Colonic mucosa (tissue), 4 donors: ENCODE measurements around the gene CFAP73. TPM values are rescaled to one million over a fixed set of nuclear protein-coding genes. Genes with fewer than 3 reads are reported as not detected.
A peak's percentile ranks its signal among the peaks of the same experiment; 100 is the strongest.

Experiments
- DNase-seq: peaks from one replicate; pipeline ENCODE4 v3.0.0-alpha.2; 2020
- H3K27ac ChIP-seq: fragments of 200-600 bp; one replicate; pipeline ENCODE4 v1.8.0; 2021
- H3K27me3 ChIP-seq: fragments of 200-600 bp; one replicate; pipeline ENCODE4 v1.8.0; 2021
- H3K36me3 ChIP-seq: fragments of 200-600 bp; one replicate; pipeline ENCODE4 v1.8.0; 2021
- H3K4me1 ChIP-seq: fragments of 200-600 bp; one replicate; pipeline ENCODE4 v1.8.0; 2021; ENCODE audit warnings: mild to moderate bottlenecking
- H3K4me3 ChIP-seq: fragments of 200-600 bp; one replicate; pipeline ENCODE4 v1.8.0; 2021
- H3K9ac ChIP-seq, 2 donors: one replicate each; pipeline ENCODE4 v1.7.0; 2013; ENCODE audit warnings: control low read depth in 2 of 2, low read depth in 2 of 2, low read length in 2 of 2
- H3K9me3 ChIP-seq: fragments of 200-600 bp; one replicate; pipeline ENCODE4 v1.8.0; 2021
- CTCF ChIP-seq: fragments of 200-600 bp; IDR thresholded peaks from one replicate; pipeline ENCODE4 v1.8.0; 2022; ENCODE audit warnings: antibody characterized with exemption, mild to moderate bottlenecking
- intact Hi-C: fragments of 100-400 bp; cut with DNase I; formaldehyde crosslinking; loops from one replicate; pipeline ENCODE4 v1.14.1; 2022
- total RNA-seq, 2 donors: library from RNA; stranded (reverse); fragmentation: NEBNext Ultra II Directional in 1 of 2; extraction: Animal tissue kit (Norgen Biotek cat#: 25700) in 1 of 2; gene quantifications; one replicate each; pipeline ENCODE4 v1.2.1, GENCODE V29; 2021
- donor health status: healthy.
- donor health status: DM: no; HTN: no; CAD: no.
- donor health status: DM: no; HTN: no; CAD: no.

CFAP73 gene
- total RNA-seq, 2 donors from 2014 or later, result 0.20 TPM; not detected in 1

GRCh38 chr12:113135178-113136127, 14.1 kb upstream of the CFAP73 start, which contains the start of gene RASAL1:
Gene RASAL1, minus strand, starts transcription at chr12:113135761. Its CDS starts 299 bp downstream, at chr12:113135462.
- H3K27me3 ChIP-seq, result no peaks in the 10 kb centered on the region
- H3K9ac ChIP-seq, result peak within 1 kb of the TSS; percentile 69 to 78
- TF ChIP-seq CTCF, result peak; percentile 68
- intact Hi-C loops, result no loop called here
- H3K9me3 ChIP-seq, result no peaks in the 10 kb centered on the region
- H3K36me3 ChIP-seq, result no peaks in the 10 kb centered on the region
- H3K4me3 ChIP-seq, result peak within 1 kb of the TSS; percentile 53
- H3K27ac ChIP-seq, result peak within 1 kb of the TSS; percentile 68
- peaks cover 7% of the 10 kb centered on the region for H3K4me1 ChIP-seq
- DNase-seq, result peak; percentile 91

GRCh38 chr12:113136128-113136989, 13.2 kb upstream of the CFAP73 start:
- DNase-seq, result peak; percentile 67
- H3K27me3 ChIP-seq, result no peaks in the 10 kb centered on the region
- peak overlapping the region; percentile 68 for H3K27ac ChIP-seq
- H3K9ac ChIP-seq, result peak overlapping the region; percentile 22 to 39
- no peaks in the 10 kb centered on the region for H3K36me3 ChIP-seq
- TF ChIP-seq CTCF, result no peak
- peaks cover 7% of the 10 kb centered on the region for H3K4me1 ChIP-seq
- no peaks in the 10 kb centered on the region for H3K9me3 ChIP-seq
- peak overlapping the region; percentile 53 for H3K4me3 ChIP-seq
- intact Hi-C loops, result no loop called here

- peaks cover 7% of the 10 kb centered on the region for H3K4me1 ChIP-seq
- TF ChIP-seq CTCF, result no peak
- H3K27me3 ChIP-seq, result no peaks in the 10 kb centered on the region
- intact Hi-C loops, result no loop called here
- no peak overlapping the region for H3K4me3 ChIP-seq
- no peaks in the 10 kb centered on the region for H3K9me3 ChIP-seq
- no peaks in the 10 kb centered on the region for H3K36me3 ChIP-seq
- H3K27ac ChIP-seq, result peak overlapping the region; percentile 68
- DNase-seq, result peak; percentile 90
- H3K9ac ChIP-seq, result peak overlapping the region in 1 of 2 donors; percentile 22
These were observed 12.5 kb upstream of the CFAP73 start for GRCh38 chr12:113136990-113137511.

GRCh38 chr12:113137861-113138783, 11.4 kb upstream of the CFAP73 start:
- DNase-seq, result no peak
- no peak overlapping the region for H3K9ac ChIP-seq
- no peaks in the 10 kb centered on the region for H3K9me3 ChIP-seq
- H3K27ac ChIP-seq, result no peak overlapping the region
- H3K4me3 ChIP-seq, result no peak overlapping the region
- no peaks in the 10 kb centered on the region for H3K27me3 ChIP-seq
- H3K36me3 ChIP-seq, result no peaks in the 10 kb centered on the region
- H3K4me1 ChIP-seq, result peaks cover 7% of the 10 kb centered on the region
- intact Hi-C loops, result no loop called here
- no peak for TF ChIP-seq CTCF
